NCI-H82 treated with DMSO at 0.1 percent for 48 hours (cell line): ENCODE data around the gene MERTK.
"Not testable (repeated sequence)": the region's sequence is repeated elsewhere in the genome, so short reads cannot be mapped to it uniquely, and the experiment has no call there.

ENCODE experiments used
- DNase-seq: peaks from one replicate; lab custom pipeline; 2025; ENCODE audit not compliant: unreplicated experiment; lab: John Stamatoyannopoulos, UW

MERTK gene

GRCh38 chr2:112034924-112035323 lies 136.5 kb downstream of the MERTK start:
- DNase-seq, result no peak

- no peak for DNase-seq
Measured at GRCh38 chr2:112035786-112036185, 137.4 kb downstream of the MERTK start.

GRCh38 chr2:112039556-112039955 lies 141.1 kb downstream of the MERTK start:
- not testable (repeated sequence) for DNase-seq

- not testable (repeated sequence) for DNase-seq
Measured at GRCh38 chr2:112040066-112040465, 141.7 kb downstream of the MERTK start.

- not testable (repeated sequence) for DNase-seq
Measured at GRCh38 chr2:112041460-112041859, 143.1 kb downstream of the MERTK start.

GRCh38 chr2:112045446-112046014 lies 147.1 kb downstream of the MERTK start:
- DNase-seq, result no peak

- no peak for DNase-seq
Measured at GRCh38 chr2:112046231-112046630, 147.8 kb downstream of the MERTK start.

- peak; percentile 77 for DNase-seq
Measured at GRCh38 chr2:112047537-112048235, 149.3 kb downstream of the MERTK start.

- no peak for DNase-seq
Measured at GRCh38 chr2:112048236-112048592, 149.8 kb downstream of the MERTK start.

GRCh38 chr2:112048887-112049286 lies 150.5 kb downstream of the MERTK start:
- DNase-seq, result peak; percentile 80

- no peak for DNase-seq
Measured at GRCh38 chr2:112050316-112050715, 151.9 kb downstream of the MERTK start.

- peak; percentile 83 for DNase-seq
Measured at GRCh38 chr2:112053917-112054846, 155.8 kb downstream of the MERTK start.

GRCh38 chr2:112054847-112055729 lies 156.7 kb downstream of the MERTK start, which contains the start of gene TMEM87B:
TSS of gene TMEM87B (plus strand) at chr2:112055269. CDS start at chr2:112055592, 323 bp downstream.
- peak; percentile 91 for DNase-seq

- DNase-seq, result no peak
Measured at GRCh38 chr2:112055730-112056625, 157.6 kb downstream of the MERTK start.

GRCh38 chr2:112056626-112056987 lies 158.2 kb downstream of the MERTK start:
- DNase-seq, result no peak

GRCh38 chr2:112059671-112060070 lies 161.3 kb downstream of the MERTK start:
- no peak for DNase-seq

- no peak for DNase-seq
Measured at GRCh38 chr2:112061299-112061698, 162.9 kb downstream of the MERTK start.

GRCh38 chr2:112061840-112062239 lies 163.4 kb downstream of the MERTK start:
- DNase-seq, result no peak

GRCh38 chr2:112062894-112063293 lies 164.5 kb downstream of the MERTK start:
- no peak for DNase-seq

- DNase-seq, result no peak
Measured at GRCh38 chr2:112065486-112065885, 167.1 kb downstream of the MERTK start.
